GM12874 (cell line): ENCODE data around the gene TXNDC5.

Experiments used
- TF ChIP-seq, protein P1 (sequence below): IDR thresholded peaks from 2 replicates; pipeline ENCODE4 v1.5.1; 2011; ENCODE audit warnings: low read depth, mild to moderate bottlenecking, control low read depth, low read length, moderate library complexity; ENCODE audit not compliant: insufficient read depth

The TXNDC5 gene

GRCh38 chr6:7894262-7895124, 16.1 kb downstream of the TXNDC5 start:
- TF ChIP-seq, protein P1, sequence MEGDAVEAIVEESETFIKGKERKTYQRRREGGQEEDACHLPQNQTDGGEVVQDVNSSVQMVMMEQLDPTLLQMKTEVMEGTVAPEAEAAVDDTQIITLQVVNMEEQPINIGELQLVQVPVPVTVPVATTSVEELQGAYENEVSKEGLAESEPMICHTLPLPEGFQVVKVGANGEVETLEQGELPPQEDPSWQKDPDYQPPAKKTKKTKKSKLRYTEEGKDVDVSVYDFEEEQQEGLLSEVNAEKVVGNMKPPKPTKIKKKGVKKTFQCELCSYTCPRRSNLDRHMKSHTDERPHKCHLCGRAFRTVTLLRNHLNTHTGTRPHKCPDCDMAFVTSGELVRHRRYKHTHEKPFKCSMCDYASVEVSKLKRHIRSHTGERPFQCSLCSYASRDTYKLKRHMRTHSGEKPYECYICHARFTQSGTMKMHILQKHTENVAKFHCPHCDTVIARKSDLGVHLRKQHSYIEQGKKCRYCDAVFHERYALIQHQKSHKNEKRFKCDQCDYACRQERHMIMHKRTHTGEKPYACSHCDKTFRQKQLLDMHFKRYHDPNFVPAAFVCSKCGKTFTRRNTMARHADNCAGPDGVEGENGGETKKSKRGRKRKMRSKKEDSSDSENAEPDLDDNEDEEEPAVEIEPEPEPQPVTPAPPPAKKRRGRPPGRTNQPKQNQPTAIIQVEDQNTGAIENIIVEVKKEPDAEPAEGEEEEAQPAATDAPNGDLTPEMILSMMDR = no peak

DNA sequence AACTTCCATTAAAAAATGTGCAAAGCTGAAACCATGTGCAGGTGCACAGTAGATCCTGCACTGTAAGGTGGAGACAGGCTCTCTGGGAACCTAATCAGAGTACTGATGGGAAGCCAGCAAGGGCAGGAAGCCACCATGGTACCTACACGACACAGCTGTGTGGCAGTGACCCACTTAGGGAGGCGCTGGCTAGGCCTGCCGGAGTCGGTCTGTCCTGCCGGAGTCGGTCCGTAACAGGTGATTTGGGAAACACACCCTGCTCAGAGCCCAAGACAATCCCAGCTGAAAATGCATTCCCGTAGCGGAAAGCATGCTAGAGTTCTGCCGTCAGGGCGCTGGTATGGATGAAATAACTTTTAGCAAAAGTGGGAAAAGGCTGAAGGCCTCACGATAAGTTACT, 17.2 kb downstream of the TXNDC5 start:
- TF ChIP-seq, protein P1 = no peak

GRCh38 chr6:7891078-7891872, 19.3 kb downstream of the TXNDC5 start:
- TF ChIP-seq, protein P1 = no peak

DNA sequence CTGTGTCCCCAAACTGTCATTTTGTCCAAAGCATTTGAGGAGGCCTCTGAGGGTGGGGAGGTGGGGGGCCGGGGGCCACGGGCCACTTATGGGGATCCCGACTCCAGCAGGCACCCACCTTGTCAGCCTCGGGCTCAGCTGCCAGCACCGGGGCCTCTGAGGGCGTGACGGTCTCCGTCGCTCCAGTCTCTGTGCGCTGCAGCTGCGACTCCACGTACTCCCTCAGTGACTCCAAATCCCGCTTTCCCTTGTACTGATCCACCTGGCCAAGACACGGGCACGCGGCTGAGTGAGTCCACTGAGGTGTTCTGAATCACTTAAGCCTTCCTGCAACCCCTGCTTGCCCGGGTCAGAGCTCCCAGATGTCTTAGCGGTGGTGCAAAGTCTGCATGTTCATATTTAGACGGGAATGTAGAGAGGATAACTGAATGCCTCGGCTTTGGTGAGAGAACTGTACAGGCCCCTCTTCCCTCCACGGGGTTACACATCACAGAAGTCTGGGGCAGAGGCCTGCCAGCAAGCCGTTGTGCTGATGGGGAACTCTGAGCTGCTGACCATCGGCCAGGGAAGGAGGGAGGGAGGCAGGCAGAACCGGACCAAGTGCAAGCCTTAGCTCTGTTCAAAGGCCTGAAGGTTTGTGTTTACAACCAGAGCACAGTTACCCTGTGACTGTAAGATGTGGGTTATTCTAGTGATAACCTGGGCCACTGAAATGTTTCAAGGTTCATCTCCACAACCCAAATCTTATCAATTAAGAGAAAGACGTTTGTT, 21.8 kb downstream of the TXNDC5 start:
- TF ChIP-seq, protein P1 = no peak

- TF ChIP-seq, protein P1 = no peak
These were observed 23.2 kb downstream of the TXNDC5 start for GRCh38 chr6:7887278-7887991.

- TF ChIP-seq, protein P1 = no peak
These were observed 24.5 kb downstream of the TXNDC5 start for GRCh38 chr6:7886132-7886531.
